Body of pancreas (tissue), 4 donors: ENCODE results near the gene FKBP10. TPM values are rescaled to one million over a fixed set of nuclear protein-coding genes. Genes with fewer than 3 reads are reported as not detected.

Experiments
- ATAC-seq: fragments of 150-250 bp; one replicate; pipeline ENCODE4 v1.9.1; 2016
- DNase-seq, 4 donors: peaks; one replicate each; pipeline ENCODE4 v3.0.0-alpha.2; 2019
- H3K27ac ChIP-seq, 4 donors: fragments of 200-600 bp; sonication (generic); 1 replicate in 3 of 4; 2 replicates in 1 of 4; pipeline versions ENCODE4 v1.5.1 to v1.6.1; 2016 to 2019; ENCODE audit warnings: mild to moderate bottlenecking in 1 of 4, mixed read lengths in 1 of 4, moderate library complexity in 1 of 4
- H3K27me3 ChIP-seq, 2 donors: fragments of 200-600 bp; sonication (generic); one replicate each; pipeline ENCODE4 v1.6.0; 2016; ENCODE audit warnings: mild to moderate bottlenecking in 1 of 2
- H3K36me3 ChIP-seq, 2 donors: fragments of 200-600 bp; sonication (generic); replicated peaks in 1 of 2; 2 replicates each; pipeline ENCODE4 v1.5.1; 2016; ENCODE audit warnings: low read depth in 2 of 2; ENCODE audit not compliant: insufficient read depth in 1 of 2
- H3K4me1 ChIP-seq: fragments of 200-600 bp; sonication (generic); one replicate; pipeline ENCODE4 v1.6.0; 2016
- H3K4me3 ChIP-seq, 2 donors: fragments of 200-600 bp; sonication (generic); 1 replicate in 1 of 2; 2 replicates in 1 of 2; pipeline ENCODE4 v1.5.1; 2016 to 2019
- H3K9me3 ChIP-seq, 3 donors: fragments of 200-600 bp; sonication (generic); 1 replicate in 2 of 3; 2 replicates in 1 of 3; pipeline ENCODE4 v1.5.1; 2016
- POLR2A ChIP-seq, 3 donors: fragments of 450-650 bp; IDR thresholded peaks; one replicate each; pipeline ENCODE4 v1.6.1; 2016; ENCODE audit warnings: antibody characterized with exemption in 3 of 3, mild to moderate bottlenecking in 2 of 3
- WGBS, 2 donors: methylation state at CpG; one replicate each; pipeline ENCODE4 v1.1.5; 2017; 5-methylcytosine and 5-hydroxymethylcytosine counted together
- intact Hi-C: fragments of 100-400 bp; cut with DNase I; formaldehyde crosslinking; loops from one replicate; pipeline ENCODE4 v1.15.1; 2023
- total RNA-seq, 2 donors: library from RNA; depleted of rRNA; stranded (reverse); fragments of >200 nt; gene quantifications; one replicate each; pipeline ENCODE4 v1.1.0, GENCODE V29; 2016
- TF ChIP-seq, protein P1 (sequence below), 7 experiments: fragments of 450-650 bp in 4 of 7; fragments of 200-600 bp in 3 of 7; sonication (generic) in 3 of 7; IDR thresholded peaks; one replicate each; pipeline ENCODE4 v1.5.1; 2016 to 2019; ENCODE audit warnings: antibody characterized with exemption in 7 of 7

FKBP10 gene
- total RNA-seq, 2 donors from 2014 or later, result 22.3 to 33.6 TPM

DNA sequence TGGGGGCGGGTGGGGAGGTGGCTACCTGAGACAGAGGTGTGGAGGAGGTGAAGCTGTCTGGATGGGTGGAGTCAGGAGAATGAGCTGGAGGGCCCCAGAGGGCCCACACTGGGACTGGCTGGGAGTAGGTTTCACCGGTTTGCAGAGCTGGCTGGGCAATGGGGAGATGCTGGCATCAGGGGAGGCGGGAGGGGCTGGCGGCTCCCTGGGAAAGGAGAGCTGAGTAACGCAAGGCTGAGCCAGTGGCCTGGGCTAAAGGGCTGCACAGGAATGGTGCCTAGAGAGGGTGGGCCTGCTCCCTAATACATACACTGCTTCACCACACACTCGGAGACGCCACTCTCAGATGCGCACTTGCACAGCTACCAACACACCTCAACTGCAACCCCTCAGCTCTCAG lies 13.4 kb upstream of the FKBP10 start:
- Histone ChIP-seq H3K4me1 (peaks cover 10% of the 10 kb centered on the region), H3K9me3 (no peaks in the 10 kb centered on the region), H3K27me3 (no peaks in the 10 kb centered on the region), H3K4me3 (no peak overlapping the region), H3K36me3 (no peaks in the 10 kb centered on the region), H3K27ac (no peak overlapping the region)
- DNase-seq (no peak), ATAC-seq (no peak)
- WGBS, 2 donors, result 80 to 86% methylated on average over 7 to 8 of the region's 8 CpGs
- TF ChIP-seq, protein P1, sequence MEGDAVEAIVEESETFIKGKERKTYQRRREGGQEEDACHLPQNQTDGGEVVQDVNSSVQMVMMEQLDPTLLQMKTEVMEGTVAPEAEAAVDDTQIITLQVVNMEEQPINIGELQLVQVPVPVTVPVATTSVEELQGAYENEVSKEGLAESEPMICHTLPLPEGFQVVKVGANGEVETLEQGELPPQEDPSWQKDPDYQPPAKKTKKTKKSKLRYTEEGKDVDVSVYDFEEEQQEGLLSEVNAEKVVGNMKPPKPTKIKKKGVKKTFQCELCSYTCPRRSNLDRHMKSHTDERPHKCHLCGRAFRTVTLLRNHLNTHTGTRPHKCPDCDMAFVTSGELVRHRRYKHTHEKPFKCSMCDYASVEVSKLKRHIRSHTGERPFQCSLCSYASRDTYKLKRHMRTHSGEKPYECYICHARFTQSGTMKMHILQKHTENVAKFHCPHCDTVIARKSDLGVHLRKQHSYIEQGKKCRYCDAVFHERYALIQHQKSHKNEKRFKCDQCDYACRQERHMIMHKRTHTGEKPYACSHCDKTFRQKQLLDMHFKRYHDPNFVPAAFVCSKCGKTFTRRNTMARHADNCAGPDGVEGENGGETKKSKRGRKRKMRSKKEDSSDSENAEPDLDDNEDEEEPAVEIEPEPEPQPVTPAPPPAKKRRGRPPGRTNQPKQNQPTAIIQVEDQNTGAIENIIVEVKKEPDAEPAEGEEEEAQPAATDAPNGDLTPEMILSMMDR (IDR thresholded peaks at IDR 0.05), result no peak
- no peak for TF ChIP-seq POLR2A (IDR thresholded peaks at IDR 0.05)
- intact Hi-C loops, result no loop called here

DNA sequence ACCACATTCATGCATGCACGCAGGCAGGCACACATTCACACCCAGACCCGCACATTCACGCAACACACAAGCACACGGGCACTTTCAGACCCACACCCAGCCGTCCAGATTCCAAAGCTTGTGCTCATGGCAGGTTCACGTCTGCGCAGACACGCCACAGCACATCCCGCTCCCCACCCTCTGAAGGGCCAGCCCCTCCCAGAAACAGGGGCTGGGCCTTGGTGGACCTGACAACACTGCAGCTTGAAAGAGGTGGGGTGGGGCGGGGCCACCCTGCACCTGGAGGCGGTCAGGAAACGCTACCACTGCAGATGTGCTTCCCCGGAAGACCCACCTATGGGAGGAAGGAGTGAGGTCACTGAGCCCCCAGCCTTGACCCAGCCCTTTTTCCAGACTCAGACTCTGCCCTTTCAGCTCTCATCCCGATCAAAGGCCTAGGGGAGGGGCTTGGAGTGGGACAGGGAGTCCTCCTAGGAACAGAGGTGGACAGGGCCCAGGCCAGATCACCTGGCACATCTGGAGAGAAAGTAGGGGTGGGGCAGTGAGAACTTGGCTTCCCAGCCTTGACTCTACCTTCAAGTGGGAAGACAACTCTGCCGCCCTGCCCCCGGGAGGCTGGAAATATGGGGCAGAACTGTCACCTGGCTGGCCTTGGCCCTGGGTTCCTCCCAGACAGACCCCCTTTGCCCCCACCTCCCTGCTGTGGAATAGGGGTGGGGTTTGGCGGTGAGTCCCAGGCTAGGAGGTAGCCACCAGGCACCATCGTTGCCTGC lies 12.0 kb upstream of the FKBP10 start:
- WGBS, 2 donors, result 51 to 52% methylated on average over 12 to 18 of the region's 18 CpGs
- Histone ChIP-seq H3K36me3 (peaks cover 0 to 2% of the 10 kb centered on the region in 2 donors), H3K27me3 (no peaks in the 10 kb centered on the region), H3K9me3 (no peaks in the 10 kb centered on the region), H3K4me1 (peaks cover 10% of the 10 kb centered on the region), H3K27ac (no peak overlapping the region), H3K4me3 (no peak overlapping the region)
- no peak for ATAC-seq
- intact Hi-C loops, result no loop called here
- no peak for DNase-seq
- TF ChIP-seq, protein P1 (IDR thresholded peaks at IDR 0.05), result no peak
- no peak for TF ChIP-seq POLR2A (IDR thresholded peaks at IDR 0.05)

DNA sequence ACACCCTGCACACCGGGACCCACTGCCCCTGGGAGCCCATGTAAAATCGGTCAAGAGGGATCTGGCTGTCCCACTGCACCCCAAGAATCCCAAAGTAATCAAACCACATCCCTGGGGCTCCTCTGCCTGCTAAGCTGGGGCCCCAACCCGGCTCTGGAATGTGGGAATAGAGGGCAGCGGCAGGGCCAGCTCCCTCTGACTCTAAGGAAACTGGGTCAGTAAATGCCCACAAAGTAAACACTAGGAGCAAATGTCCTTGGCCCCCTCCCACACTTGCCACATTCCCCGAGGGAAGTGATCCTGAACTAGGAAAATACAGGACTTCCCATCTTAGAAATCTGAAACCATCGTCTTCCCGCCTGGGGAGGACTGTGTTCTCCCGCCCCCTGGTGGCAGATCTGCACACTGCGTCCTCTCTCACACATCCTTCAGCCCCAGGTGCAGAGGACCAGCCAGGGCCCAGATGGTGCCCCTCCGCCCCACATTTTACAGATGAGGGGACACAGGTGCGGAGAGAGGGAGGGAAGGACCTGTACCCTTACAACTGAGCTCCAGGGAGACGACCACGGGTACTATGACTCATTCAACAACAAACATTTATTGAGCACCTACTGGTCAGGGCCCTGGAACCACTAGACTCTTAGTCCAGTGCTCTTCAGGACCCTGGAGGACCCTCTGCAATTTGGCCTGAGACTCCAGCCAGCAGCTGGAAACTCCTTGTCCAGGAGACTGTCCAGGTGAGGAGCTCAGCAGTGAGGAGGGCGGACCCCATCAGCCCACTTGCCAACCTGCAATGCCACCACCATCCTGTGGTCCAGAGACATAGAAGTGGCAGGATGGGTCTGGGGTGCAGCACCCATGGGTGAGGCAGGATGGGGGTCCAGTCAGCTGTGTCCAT lies 11.2 kb upstream of the FKBP10 start:
- Histone ChIP-seq H3K36me3 (peaks cover 0 to 2% of the 10 kb centered on the region in 2 donors), H3K4me1 (peaks cover 10% of the 10 kb centered on the region), H3K4me3 (no peak overlapping the region), H3K9me3 (no peaks in the 10 kb centered on the region), H3K27ac (no peak overlapping the region), H3K27me3 (no peaks in the 10 kb centered on the region)
- ATAC-seq (peak; percentile 89), DNase-seq (peak; percentile 83 to 90 (median 86))
- no peak for TF ChIP-seq POLR2A (IDR thresholded peaks at IDR 0.05)
- TF ChIP-seq, protein P1 (IDR thresholded peaks at IDR 0.05), result peak; percentile 91 to 97 (median 95)
- intact Hi-C loops, result loop anchor here (2.0 kb wide), 1 partner anchor 63 kb away; no protein-coding TSS in a partner anchor
- 16 to 25% methylated on average over 8 to 14 of the region's 14 CpGs for WGBS, 2 donors

DNA sequence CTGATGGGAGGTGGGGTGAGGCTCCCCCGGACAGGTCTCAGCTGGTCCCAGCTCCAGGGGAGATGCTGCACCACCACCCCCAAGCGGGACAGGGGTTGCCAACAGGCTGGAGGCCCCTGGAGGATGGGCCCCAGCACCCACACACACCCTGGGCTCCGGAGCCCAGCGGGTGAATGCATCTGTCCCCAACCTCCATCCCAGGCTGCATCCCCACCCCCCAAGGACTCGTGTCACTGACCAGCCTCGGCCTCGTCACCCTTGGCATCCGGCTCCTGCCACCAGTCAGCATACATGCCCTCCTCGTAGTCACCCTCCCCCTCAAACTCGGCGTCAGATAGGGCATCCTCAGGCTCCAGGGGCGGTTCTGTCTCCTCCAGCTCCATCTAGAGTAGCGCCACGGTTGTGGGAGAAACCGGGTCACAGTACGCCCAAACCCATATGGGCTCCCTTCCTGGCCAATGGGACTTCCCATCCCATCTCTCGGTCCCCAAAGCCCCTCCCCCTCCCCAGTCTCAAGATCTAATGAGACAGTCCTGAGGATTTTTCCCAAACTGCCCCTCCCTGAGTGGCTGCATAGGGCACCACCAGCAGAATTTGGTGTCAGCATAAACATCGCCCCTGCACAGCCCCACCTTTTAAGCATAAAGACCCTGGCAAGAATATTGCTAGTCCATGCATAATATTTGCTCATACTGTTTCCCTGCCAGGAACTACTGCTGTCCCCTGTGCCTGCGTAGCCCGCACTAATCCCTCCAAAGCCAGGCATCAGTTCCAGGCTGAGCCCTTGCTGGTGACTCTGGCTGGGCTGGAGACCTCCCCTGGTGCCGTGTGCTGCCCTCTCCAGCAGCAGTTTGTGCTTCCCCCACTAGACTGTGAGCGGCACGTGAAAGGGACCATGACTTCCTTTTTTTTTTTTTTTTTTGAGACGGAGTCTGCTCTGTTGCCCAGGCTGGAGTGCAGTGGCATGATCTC lies 9.5 kb upstream of the FKBP10 start:
- Histone ChIP-seq H3K27ac (no peak overlapping the region), H3K27me3 (no peaks in the 10 kb centered on the region), H3K4me3 (no peak overlapping the region), H3K9me3 (no peaks in the 10 kb centered on the region), H3K4me1 (peaks cover 10% of the 10 kb centered on the region), H3K36me3 (peaks cover 0 to 2% of the 10 kb centered on the region in 2 donors)
- intact Hi-C loops, result loop anchor here (2.0 kb wide), 1 partner anchor 65 kb away; no protein-coding TSS in a partner anchor
- no peak for TF ChIP-seq POLR2A (IDR thresholded peaks at IDR 0.05)
- TF ChIP-seq, protein P1 (IDR thresholded peaks at IDR 0.05), result no peak
- ATAC-seq, result no peak
- no peak for DNase-seq
- 77 to 87% methylated on average over 12 to 22 of the region's 24 CpGs for WGBS, 2 donors
